Keratinocyte (primary cell): ENCODE measurements around the gene CLDN3. TPM values are rescaled to one million over a fixed set of nuclear protein-coding genes. Genes with fewer than 3 reads are reported as not detected.

ENCODE experiments used
- DNase-seq: peaks from one replicate; pipeline ENCODE4 v3.0.0-alpha.2; 2011; ENCODE audit warnings: low read depth, missing footprints, low spot score
- FAIRE-seq: peaks from 2 replicates; lab custom pipeline; 2011; peaks lifted over from hg19 to GRCh38; lab: Jason Lieb, UNC
- H2AFZ ChIP-seq: 2 replicates; pipeline ENCODE4 v1.6.0; 2012; ENCODE audit warnings: low read length, control low read depth, inconsistent platforms; ENCODE audit not compliant: control insufficient read depth
- H3K27ac ChIP-seq: 2 replicates; pipeline ENCODE4 v1.5.1; 2011; ENCODE audit warnings: low read length; ENCODE audit not compliant: control insufficient read depth, insufficient read depth
- H3K27me3 ChIP-seq: 3 replicates; pipeline ENCODE4 v1.6.0; 2011; ENCODE audit warnings: low read length; ENCODE audit not compliant: control insufficient read depth, insufficient read depth; ENCODE audit errors: extremely low read depth
- H3K36me3 ChIP-seq, 2 experiments: 2 replicates in 1 of 2; 3 replicates in 1 of 2; pipeline ENCODE4 v1.5.1; 2011; ENCODE audit warnings: low read length in 2 of 2, mild to moderate bottlenecking in 1 of 2; ENCODE audit not compliant: control insufficient read depth in 2 of 2, insufficient read depth in 2 of 2; ENCODE audit errors: extremely low read depth in 1 of 2
- H3K4me1 ChIP-seq: 3 replicates; pipeline ENCODE4 v1.5.1; 2011; ENCODE audit warnings: low read length; ENCODE audit not compliant: control insufficient read depth, insufficient read depth; ENCODE audit errors: extremely low read depth
- H3K4me2 ChIP-seq: 3 replicates; pipeline ENCODE4 v1.6.0; 2011; ENCODE audit warnings: low read depth, low read length; ENCODE audit not compliant: control insufficient read depth, insufficient read depth; ENCODE audit errors: extremely low read depth
- H3K4me3 ChIP-seq, 3 experiments: fragments of 200-600 bp in 1 of 3; sonication (generic) in 1 of 3; 2 replicates in 2 of 3; 3 replicates in 1 of 3; pipeline ENCODE4 v1.5.1; 2011 to 2016; ENCODE audit warnings: low read length in 3 of 3, mild to moderate bottlenecking in 3 of 3, control low read depth in 2 of 3, inconsistent platforms in 1 of 3, low read depth in 1 of 3, mixed read lengths in 1 of 3, mixed run types in 1 of 3, moderate library complexity in 1 of 3; ENCODE audit not compliant: control insufficient read depth in 2 of 3, insufficient read depth in 2 of 3; ENCODE audit errors: extremely low read depth in 1 of 3
- H3K79me2 ChIP-seq: 2 replicates; pipeline ENCODE4 v1.6.0; 2012; ENCODE audit warnings: low read length; ENCODE audit not compliant: control insufficient read depth, insufficient read depth
- H3K9ac ChIP-seq: 3 replicates; pipeline ENCODE4 v1.6.0; 2011; ENCODE audit warnings: low read length; ENCODE audit not compliant: control insufficient read depth, insufficient read depth; ENCODE audit errors: extremely low read depth
- H3K9me1 ChIP-seq: 3 replicates; pipeline ENCODE4 v1.6.0; 2011; ENCODE audit warnings: low read length; ENCODE audit not compliant: control insufficient read depth, insufficient read depth; ENCODE audit errors: extremely low read depth
- H3K9me3 ChIP-seq: 2 replicates; pipeline ENCODE4 v1.5.1; 2012; ENCODE audit warnings: low read depth, low read length; ENCODE audit not compliant: control insufficient read depth
- H4K20me1 ChIP-seq: 3 replicates; pipeline ENCODE4 v1.6.0; 2011; ENCODE audit warnings: low read length; ENCODE audit not compliant: control insufficient read depth, insufficient read depth; ENCODE audit errors: extremely low read depth
- EZH2 ChIP-seq: IDR thresholded peaks from one replicate; pipeline ENCODE4 v1.6.1; 2012; ENCODE audit warnings: inconsistent platforms, mild to moderate bottlenecking, low read length, moderate library complexity
- dilution Hi-C: fragments of 300-500 bp; cut with MboI; formaldehyde crosslinking; loops from one replicate; pipeline ENCODE4 v1.7.0; 2020; ENCODE audit warnings: low sequenced_read_pairs; ENCODE audit not compliant: extremely low pct_ligation_motif_present
- polyA plus RNA-seq, 5 experiments: library from polyadenylated mRNA; depleted of rRNA in 3 of 5; stranded (reverse) in 3 of 5; stranded (forward) in 1 of 5; unstranded in 1 of 5; fragments of >200 nt; gene quantifications; 1 replicate in 1 of 5; 2 replicates in 3 of 5; 3 replicates in 1 of 5; pipeline versions ENCODE4 v1.2.1 to v1.2.3, GENCODE V29; 2011 to 2012; ENCODE audit warnings: missing spikeins in 2 of 5, low read depth in 1 of 5, low replicate concordance in 1 of 5
- TF ChIP-seq, protein P1 (sequence below), 3 experiments: IDR thresholded peaks in 1 of 3; conservative IDR thresholded peaks in 1 of 3; optimal IDR thresholded peaks in 1 of 3; 2 replicates in 2 of 3; 3 replicates in 1 of 3; pipeline versions ENCODE3 to v1.5.1; 2011; ENCODE audit warnings: low read length in 3 of 3, mild to moderate bottlenecking in 3 of 3, moderate library complexity in 2 of 3, control low read depth in 1 of 3, inconsistent platforms in 1 of 3; ENCODE audit not compliant: insufficient read depth in 2 of 3; ENCODE audit errors: extremely low read depth in 1 of 3

CLDN3 gene
- polyA plus RNA-seq, 1 donor (not counting 4 experiments of a cell fraction or from before 2014, with no cell fraction given), result not detected

GRCh38 chr7:73773700-73774517 lies 3.8 kb upstream of the CLDN3 start:
- H3K79me2 ChIP-seq, result no peaks in the 10 kb centered on the region
- H3K9me3 ChIP-seq, result no peaks in the 10 kb centered on the region
- no peak for TF ChIP-seq EZH2
- TF ChIP-seq, protein P1, sequence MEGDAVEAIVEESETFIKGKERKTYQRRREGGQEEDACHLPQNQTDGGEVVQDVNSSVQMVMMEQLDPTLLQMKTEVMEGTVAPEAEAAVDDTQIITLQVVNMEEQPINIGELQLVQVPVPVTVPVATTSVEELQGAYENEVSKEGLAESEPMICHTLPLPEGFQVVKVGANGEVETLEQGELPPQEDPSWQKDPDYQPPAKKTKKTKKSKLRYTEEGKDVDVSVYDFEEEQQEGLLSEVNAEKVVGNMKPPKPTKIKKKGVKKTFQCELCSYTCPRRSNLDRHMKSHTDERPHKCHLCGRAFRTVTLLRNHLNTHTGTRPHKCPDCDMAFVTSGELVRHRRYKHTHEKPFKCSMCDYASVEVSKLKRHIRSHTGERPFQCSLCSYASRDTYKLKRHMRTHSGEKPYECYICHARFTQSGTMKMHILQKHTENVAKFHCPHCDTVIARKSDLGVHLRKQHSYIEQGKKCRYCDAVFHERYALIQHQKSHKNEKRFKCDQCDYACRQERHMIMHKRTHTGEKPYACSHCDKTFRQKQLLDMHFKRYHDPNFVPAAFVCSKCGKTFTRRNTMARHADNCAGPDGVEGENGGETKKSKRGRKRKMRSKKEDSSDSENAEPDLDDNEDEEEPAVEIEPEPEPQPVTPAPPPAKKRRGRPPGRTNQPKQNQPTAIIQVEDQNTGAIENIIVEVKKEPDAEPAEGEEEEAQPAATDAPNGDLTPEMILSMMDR (optimal IDR thresholded peaks at IDR 0.05 in 1 of 3, IDR thresholded peaks at IDR 0.05 in 1 of 3, conservative IDR thresholded peaks at IDR 0.05 in 1 of 3; ENCODE audit: extremely low read depth in 1 of 3, insufficient read depth in 2 of 3, low read length in 3 of 3), result no peak
- peaks cover 31% of the 10 kb centered on the region for H3K27me3 ChIP-seq
- no peak overlapping the region for H3K27ac ChIP-seq
- H3K9ac ChIP-seq, result no peak overlapping the region
- FAIRE-seq (no peak), DNase-seq (no peak)
- H3K4me3 ChIP-seq, result no peak overlapping the region
- dilution Hi-C loops, result no loop called here
- H3K9me1 ChIP-seq, result no peaks in the 10 kb centered on the region
- no peaks in the 10 kb centered on the region for H4K20me1 ChIP-seq
- no peak overlapping the region for H3K4me2 ChIP-seq
- H2AFZ ChIP-seq, result no peak overlapping the region
- H3K4me1 ChIP-seq, result no peaks in the 10 kb centered on the region
- no peaks in the 10 kb centered on the region for H3K36me3 ChIP-seq

DNA sequence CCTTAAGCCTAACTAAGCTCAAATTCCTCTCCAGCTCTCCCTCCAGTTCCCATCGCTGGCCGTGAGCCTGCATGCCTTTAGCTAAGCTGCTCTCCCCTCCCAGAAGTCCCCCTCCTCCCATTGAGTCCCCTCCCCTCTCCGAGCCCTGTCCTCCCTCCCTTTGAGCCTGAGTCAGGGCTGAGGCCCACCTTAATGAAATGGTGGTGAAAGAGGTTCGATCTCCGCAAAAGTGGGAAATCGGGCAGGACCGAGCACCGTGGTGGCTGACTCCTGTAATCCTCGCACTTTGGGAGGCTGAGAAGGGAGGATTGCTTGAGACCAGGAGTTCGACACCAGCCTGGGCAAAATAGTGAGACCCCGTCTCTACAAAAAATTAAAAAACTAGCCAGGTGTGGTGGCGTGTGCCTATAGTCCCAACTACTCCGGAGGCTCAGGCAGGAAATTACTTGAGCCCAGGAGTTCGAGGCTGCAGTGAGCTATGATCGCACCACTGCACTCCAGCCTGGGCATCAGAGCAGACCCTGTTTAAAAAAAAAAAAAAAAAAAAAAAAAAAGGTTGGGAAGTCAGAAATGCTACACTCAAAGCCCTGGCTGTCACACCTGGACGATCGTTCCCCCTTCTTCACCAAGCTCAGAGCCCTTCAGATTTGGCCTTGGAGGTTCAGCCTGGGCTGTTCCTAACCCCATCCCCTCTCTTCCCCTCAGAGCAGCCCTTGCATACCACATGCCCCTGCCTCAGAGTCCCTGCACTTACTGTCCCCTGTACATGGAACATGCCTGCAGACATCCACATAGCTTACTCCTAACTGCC lies 995 bp upstream of the CLDN3 start:
- H3K79me2 ChIP-seq, result no peaks in the 10 kb centered on the region
- H3K4me2 ChIP-seq, result no peak overlapping the region
- no peak overlapping the region for H3K27ac ChIP-seq
- dilution Hi-C loops, result no loop called here
- peaks cover 45% of the 10 kb centered on the region for H3K27me3 ChIP-seq
- H3K9me1 ChIP-seq, result no peaks in the 10 kb centered on the region
- FAIRE-seq (no peak), DNase-seq (no peak)
- H3K9me3 ChIP-seq, result no peaks in the 10 kb centered on the region
- no peak for TF ChIP-seq EZH2
- TF ChIP-seq, protein P1 (optimal IDR thresholded peaks at IDR 0.05 in 1 of 3, IDR thresholded peaks at IDR 0.05 in 1 of 3, conservative IDR thresholded peaks at IDR 0.05 in 1 of 3; ENCODE audit: extremely low read depth in 1 of 3, insufficient read depth in 2 of 3, low read length in 3 of 3), result no peak
- no peaks in the 10 kb centered on the region for H3K36me3 ChIP-seq
- no peaks in the 10 kb centered on the region for H3K4me1 ChIP-seq
- no peak overlapping the region for H3K4me3 ChIP-seq
- H4K20me1 ChIP-seq, result no peaks in the 10 kb centered on the region
- H3K9ac ChIP-seq, result no peak overlapping the region
- H2AFZ ChIP-seq, result no peak overlapping the region
